H9 (cell line): ENCODE data around the gene FTO. TPM values are rescaled to one million over a fixed set of nuclear protein-coding genes. Genes with fewer than 3 reads are reported as not detected.

Experiments
- DNase-seq: peaks from one replicate; pipeline ENCODE4 v3.0.0-alpha.2; 2017
- H2AFZ ChIP-seq: one replicate; pipeline ENCODE4 v1.6.1; 2013; ENCODE audit warnings: mild to moderate bottlenecking, low read length, control low read depth, moderate library complexity
- H2AK5ac ChIP-seq: 2 replicates; pipeline ENCODE4 v1.6.1; 2013; ENCODE audit warnings: low read length, control low read depth, mixed read lengths; ENCODE audit not compliant: insufficient read length
- H2BK120ac ChIP-seq: one replicate; pipeline ENCODE4 v1.6.1; 2013; ENCODE audit warnings: low read depth, mild to moderate bottlenecking, low read length, control low read depth, inconsistent platforms; ENCODE audit not compliant: poor library complexity, severe bottlenecking
- H2BK12ac ChIP-seq: 2 replicates; pipeline ENCODE4 v1.6.1; 2013; ENCODE audit warnings: low read length, control low read depth, mixed read lengths, low read depth; ENCODE audit not compliant: insufficient read length
- H2BK15ac ChIP-seq: 2 replicates; pipeline ENCODE4 v1.6.1; 2013; ENCODE audit warnings: low read depth, low read length, control low read depth
- H2BK20ac ChIP-seq: one replicate; pipeline ENCODE4 v1.6.1; 2013; ENCODE audit warnings: low read depth, mild to moderate bottlenecking, low read length, control low read depth, inconsistent platforms; ENCODE audit not compliant: poor library complexity, severe bottlenecking
- H2BK5ac ChIP-seq: 2 replicates; pipeline ENCODE4 v1.6.1; 2013; ENCODE audit warnings: low read length, control low read depth, mixed read lengths; ENCODE audit not compliant: insufficient read length
- H3K14ac ChIP-seq: 2 replicates; pipeline ENCODE4 v1.6.1; 2013; ENCODE audit warnings: low read length, control low read depth; ENCODE audit not compliant: insufficient read depth
- H3K18ac ChIP-seq: 2 replicates; pipeline ENCODE4 v1.6.1; 2013; ENCODE audit warnings: low read depth, mild to moderate bottlenecking, mixed read lengths, low read length, control low read depth; ENCODE audit not compliant: insufficient read length
- H3K23ac ChIP-seq: 2 replicates; pipeline ENCODE4 v1.6.1; 2013; ENCODE audit warnings: low read length, control low read depth, mixed read lengths, low read depth; ENCODE audit not compliant: insufficient read length
- H3K23me2 ChIP-seq: 2 replicates; pipeline ENCODE4 v1.6.1; 2013; ENCODE audit warnings: low read depth, mild to moderate bottlenecking, mixed read lengths, low read length, control low read depth; ENCODE audit not compliant: insufficient read length, poor library complexity, severe bottlenecking
- H3K27ac ChIP-seq: 2 replicates; pipeline ENCODE4 v1.5.1; 2013; ENCODE audit warnings: low read length, control low read depth, mixed read lengths, low read depth; ENCODE audit not compliant: insufficient read length
- H3K27me3 ChIP-seq: 2 replicates; pipeline ENCODE4 v1.6.1; 2013; ENCODE audit warnings: low read length, control low read depth, inconsistent platforms; ENCODE audit not compliant: insufficient read depth
- H3K4ac ChIP-seq: 2 replicates; pipeline ENCODE4 v1.6.1; 2013; ENCODE audit warnings: low read depth, mild to moderate bottlenecking, control low read depth, inconsistent platforms, low read length, moderate library complexity
- H3K4me1 ChIP-seq: 2 replicates; pipeline ENCODE4 v1.6.1; 2013; ENCODE audit warnings: low read length, control low read depth, inconsistent platforms; ENCODE audit not compliant: insufficient read depth
- H3K4me2 ChIP-seq: 2 replicates; pipeline ENCODE4 v1.6.1; 2013; ENCODE audit warnings: low read length, control low read depth, mixed read lengths; ENCODE audit not compliant: insufficient read length, insufficient read depth
- H3K56ac ChIP-seq: 2 replicates; pipeline ENCODE4 v1.6.1; 2013; ENCODE audit warnings: low read depth, mild to moderate bottlenecking, mixed read lengths, low read length, control low read depth; ENCODE audit not compliant: insufficient read length
- H3K79me1 ChIP-seq: 2 replicates; pipeline ENCODE4 v1.6.1; 2013; ENCODE audit warnings: low read depth, mild to moderate bottlenecking, moderate library complexity, low read length, control low read depth, inconsistent platforms; ENCODE audit not compliant: insufficient read depth, poor library complexity, severe bottlenecking
- H3K79me2 ChIP-seq: 2 replicates; pipeline ENCODE4 v1.6.1; 2013; ENCODE audit warnings: low read length, control low read depth, inconsistent platforms; ENCODE audit not compliant: insufficient read depth
- H3K9ac ChIP-seq: 2 replicates; pipeline ENCODE4 v1.6.1; 2013; ENCODE audit warnings: low read length, control low read depth, mixed read lengths; ENCODE audit not compliant: insufficient read length; ENCODE audit errors: extremely low read depth
- H3K9me3 ChIP-seq: one replicate; pipeline ENCODE4 v1.6.1; 2013; ENCODE audit warnings: low read depth, low read length, inconsistent platforms; ENCODE audit not compliant: control insufficient read depth
- H3T11ph ChIP-seq: one replicate; pipeline ENCODE4 v1.6.1; 2013; ENCODE audit warnings: mild to moderate bottlenecking, low read length, control low read depth, inconsistent platforms
- H4K20me1 ChIP-seq: one replicate; pipeline ENCODE4 v1.6.1; 2013; ENCODE audit not compliant: control insufficient read depth, insufficient read length, insufficient read depth
- H4K5ac ChIP-seq: 2 replicates; pipeline ENCODE4 v1.6.1; 2013; ENCODE audit warnings: low read depth, mild to moderate bottlenecking, mixed read lengths, low read length, control low read depth; ENCODE audit not compliant: insufficient read length
- H4K8ac ChIP-seq: replicated peaks from 2 replicates; pipeline ENCODE4 v1.6.1; 2013; ENCODE audit warnings: low read length, control low read depth, mixed read lengths, low read depth; ENCODE audit not compliant: insufficient read length
- H4K91ac ChIP-seq: 2 replicates; pipeline ENCODE4 v1.6.1; 2013; ENCODE audit warnings: low read depth, mild to moderate bottlenecking, moderate library complexity, mixed read lengths, low read length, control low read depth; ENCODE audit not compliant: insufficient read length
- H3K27ac Mint-ChIP-seq, 3 experiments: 2 replicates in 2 of 3; 3 replicates in 1 of 3; pipeline ENCODE4 v1.8.0; 2020 to 2021; ENCODE audit warnings: mixed read lengths in 3 of 3, mild to moderate bottlenecking in 1 of 3, moderate library complexity in 1 of 3
- H3K27me3 Mint-ChIP-seq: 2 replicates; pipeline ENCODE4 v1.8.0; 2021; ENCODE audit warnings: low read depth, mild to moderate bottlenecking, moderate library complexity, mixed read lengths
- H3K36me3 Mint-ChIP-seq, 3 experiments: 2 replicates in 2 of 3; 3 replicates in 1 of 3; pipeline ENCODE4 v1.8.0; 2020 to 2021; ENCODE audit warnings: low read depth in 3 of 3, mixed read lengths in 3 of 3; ENCODE audit not compliant: insufficient read depth in 1 of 3
- H3K4me1 Mint-ChIP-seq, 2 experiments: 2 replicates each; pipeline ENCODE4 v1.8.0; 2020; ENCODE audit warnings: mixed read lengths in 2 of 2
- H3K4me3 Mint-ChIP-seq, 2 experiments: 2 replicates in 1 of 2; 3 replicates in 1 of 2; pipeline ENCODE4 v1.8.0; 2020 to 2021; ENCODE audit warnings: mild to moderate bottlenecking in 2 of 2, mixed read lengths in 2 of 2, moderate library complexity in 1 of 2
- H3K9me3 Mint-ChIP-seq, 2 experiments: 2 replicates in 1 of 2; 3 replicates in 1 of 2; pipeline ENCODE4 v1.8.0; 2020; ENCODE audit warnings: mild to moderate bottlenecking in 2 of 2, mixed read lengths in 2 of 2, moderate library complexity in 1 of 2
- CTCF ChIP-seq: fragments of 200-600 bp; sonication (generic); conservative IDR thresholded peaks from 3 replicates; pipeline ENCODE4 v1.8.0; 2021; ENCODE audit warnings: antibody characterized with exemption, mild to moderate bottlenecking
- WGBS: extraction: QIAGEN DNeasy Blood & Tissue Kit; methylation state at CpG from one replicate; pipeline ENCODE4 v1.1.7; 2013; ENCODE audit warnings: missing lambda C conversion rate, low lambda C conversion rate, mixed read lengths; ENCODE audit not compliant: insufficient read length; ENCODE audit errors: extremely low coverage; 5-methylcytosine and 5-hydroxymethylcytosine counted together
- total RNA-seq: library from RNA; stranded (reverse); gene quantifications from 2 replicates; pipeline ENCODE4 v1.2.1, GENCODE V29; 2021

The FTO gene
- total RNA-seq, 1 experiment from 2014 or later = 67.9 TPM

GRCh38 chr16:53753431-53753830 lies 49.5 kb downstream of the FTO start:
- H3K9me3 ChIP-seq = no peaks in the 10 kb centered on the region
- H3K36me3 Mint-ChIP-seq = no peaks in the 10 kb centered on the region
- H4K5ac ChIP-seq = no peak overlapping the region
- no peak overlapping the region for H2AFZ ChIP-seq
- no peak overlapping the region for H2BK15ac ChIP-seq
- peak overlapping the region in 1 of 3 experiments; percentile 25; a peak in 1 of 7 replicates for H3K27ac Mint-ChIP-seq
- no peaks in the 10 kb centered on the region for H3K23me2 ChIP-seq
- H4K20me1 ChIP-seq = no peaks in the 10 kb centered on the region
- no peak overlapping the region for H3K4ac ChIP-seq
- DNase-seq = no peak
- no peak overlapping the region for H3T11ph ChIP-seq
- no peak overlapping the region for H2BK12ac ChIP-seq
- H3K23ac ChIP-seq = no peak overlapping the region
- TF ChIP-seq CTCF = no peak; the same call in 2 of the 3 replicates
- H3K4me3 Mint-ChIP-seq = no peak overlapping the region
- H2AK5ac ChIP-seq = no peak overlapping the region
- no peaks in the 10 kb centered on the region; the same call in 1 of the 2 replicates for H3K4me1 ChIP-seq
- no CpG with 5 or more reads among the region's 1 CpG for WGBS
- peaks cover 2% of the 10 kb centered on the region; the same call in 1 of the 2 replicates for H3K79me2 ChIP-seq
- no peak overlapping the region for H2BK120ac ChIP-seq
- peaks cover 26 to 27% of the 10 kb centered on the region in 2 experiments for H3K4me1 Mint-ChIP-seq
- no peak overlapping the region for H3K14ac ChIP-seq
- no peak overlapping the region for H4K8ac ChIP-seq
- no peak overlapping the region for H2BK5ac ChIP-seq
- H4K91ac ChIP-seq = no peak overlapping the region
- no peaks in the 10 kb centered on the region for H3K9me3 Mint-ChIP-seq
- no peaks in the 10 kb centered on the region for H3K79me1 ChIP-seq
- no peak overlapping the region for H2BK20ac ChIP-seq
- no peaks in the 10 kb centered on the region for H3K27me3 Mint-ChIP-seq
- H3K18ac ChIP-seq = no peak overlapping the region
- no peak overlapping the region for H3K27ac ChIP-seq
- H3K56ac ChIP-seq = no peak overlapping the region
- H3K9ac ChIP-seq = no peak overlapping the region
- no peaks in the 10 kb centered on the region for H3K27me3 ChIP-seq
- H3K4me2 ChIP-seq = no peak overlapping the region
